WERI-Rb-1 (cell line): ENCODE measurements around the gene LIM2.

ENCODE experiments used
- DNase-seq: peaks from one replicate; pipeline ENCODE4 v3.0.0-alpha.2; 2020
- H3K27ac ChIP-seq: fragments of 250-450 bp; sonication (Bioruptor Pico); 2 replicates; pipeline ENCODE4 v1.5.1; 2020; ENCODE audit warnings: mild to moderate bottlenecking, moderate library complexity
- H3K27me3 ChIP-seq: fragments of 250-450 bp; sonication (Bioruptor Pico); 2 replicates; pipeline ENCODE4 v1.5.1; 2021; ENCODE audit warnings: mild to moderate bottlenecking, low read depth, moderate library complexity; ENCODE audit not compliant: insufficient read depth, severe bottlenecking
- H3K36me3 ChIP-seq: fragments of 250-450 bp; sonication (Bioruptor Pico); 2 replicates; pipeline ENCODE4 v1.5.1; 2020; ENCODE audit warnings: mild to moderate bottlenecking, moderate library complexity
- H3K4me3 ChIP-seq: 2 replicates; pipeline ENCODE4 v1.5.1; 2011; ENCODE audit warnings: low read depth, mild to moderate bottlenecking, control low read depth, low read length
- H3K9me3 ChIP-seq: fragments of 250-450 bp; sonication (Bioruptor Pico); 2 replicates; pipeline ENCODE4 v1.5.1; 2021; ENCODE audit warnings: mild to moderate bottlenecking, moderate library complexity; ENCODE audit not compliant: severe bottlenecking
- CTCF ChIP-seq: IDR thresholded peaks from 2 replicates; pipeline ENCODE4 v1.5.1; 2011; ENCODE audit warnings: low read depth, mild to moderate bottlenecking, control low read depth, inconsistent platforms, low read length

The LIM2 gene

DNA sequence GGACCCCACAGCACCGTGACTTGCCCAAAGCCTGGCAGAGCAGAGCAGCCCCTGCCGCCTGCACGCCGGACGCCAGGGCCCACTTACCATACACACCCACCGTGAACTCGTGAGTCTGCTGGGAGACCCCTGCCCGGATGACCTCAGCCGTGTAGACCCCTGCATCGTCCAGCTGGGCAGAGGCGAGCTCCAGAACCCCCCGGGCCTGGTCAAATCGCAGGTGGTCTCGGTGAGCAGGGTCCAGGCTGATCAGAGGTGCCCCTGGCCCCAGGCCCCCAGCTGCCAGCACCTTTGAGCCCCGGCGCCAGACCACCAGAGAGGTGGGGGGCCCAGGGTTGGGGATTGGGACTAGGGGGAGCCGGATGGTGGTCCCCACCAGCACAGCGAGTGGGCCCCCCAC is 46.7 kb downstream of the LIM2 start:
- no peaks in the 10 kb centered on the region for H3K27me3 ChIP-seq
- H3K4me3 ChIP-seq = no peak overlapping the region; the same call in 1 of the 2 replicates
- H3K36me3 ChIP-seq = peaks cover 8% of the 10 kb centered on the region; the same call in 1 of the 2 replicates
- TF ChIP-seq CTCF = no peak
- H3K9me3 ChIP-seq = no peaks in the 10 kb centered on the region
- no peak for DNase-seq
- no peak overlapping the region; the same call in 1 of the 2 replicates for H3K27ac ChIP-seq

- Histone ChIP-seq H3K9me3 (no peaks in the 10 kb centered on the region), H3K36me3 (peaks cover 3% of the 10 kb centered on the region; the same call in 1 of the 2 replicates), H3K27me3 (no peaks in the 10 kb centered on the region), H3K27ac (peak overlapping the region; percentile 68), H3K4me3 (peak overlapping the region; percentile 49)
- DNase-seq = peak; percentile 99
- TF ChIP-seq CTCF = peak; percentile 26; the same call in 1 of the 2 replicates
Observed at GRCh38 chr19:51339687-51340656, 47.8 kb downstream of the LIM2 start.

DNA sequence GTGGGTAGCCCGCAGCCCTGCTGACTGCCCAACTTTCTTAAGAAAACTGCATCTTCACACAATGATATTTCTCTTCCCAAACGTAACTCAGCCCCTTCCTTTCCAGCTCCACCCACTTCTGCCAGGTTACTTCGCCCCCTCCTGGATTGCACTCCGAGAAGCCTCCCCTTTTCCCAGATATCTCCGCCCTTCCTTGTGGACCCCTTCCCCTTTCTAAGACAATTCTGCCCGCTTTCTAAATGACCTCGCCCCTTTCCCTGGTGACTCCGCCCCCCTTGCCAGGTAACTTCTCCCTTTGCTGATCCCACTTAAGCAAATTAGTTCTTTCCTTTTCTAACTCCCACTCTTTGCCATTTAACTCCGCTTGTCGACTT is 48.5 kb downstream of the LIM2 start:
- Histone ChIP-seq H3K9me3 (no peaks in the 10 kb centered on the region), H3K4me3 (peak overlapping the region; percentile 49), H3K27ac (peak overlapping the region; percentile 50), H3K36me3 (no peaks in the 10 kb centered on the region), H3K27me3 (no peaks in the 10 kb centered on the region)
- no peak for DNase-seq
- TF ChIP-seq CTCF = no peak

GRCh38 chr19:51338563-51339312 is 49.0 kb downstream of the LIM2 start:
- peak overlapping the region; percentile 49 for H3K4me3 ChIP-seq
- no peaks in the 10 kb centered on the region for H3K27me3 ChIP-seq
- DNase-seq = peak; percentile 88
- no peaks in the 10 kb centered on the region for H3K9me3 ChIP-seq
- H3K36me3 ChIP-seq = no peaks in the 10 kb centered on the region
- peak; percentile 72 for TF ChIP-seq CTCF
- H3K27ac ChIP-seq = peak overlapping the region; percentile 50

DNA sequence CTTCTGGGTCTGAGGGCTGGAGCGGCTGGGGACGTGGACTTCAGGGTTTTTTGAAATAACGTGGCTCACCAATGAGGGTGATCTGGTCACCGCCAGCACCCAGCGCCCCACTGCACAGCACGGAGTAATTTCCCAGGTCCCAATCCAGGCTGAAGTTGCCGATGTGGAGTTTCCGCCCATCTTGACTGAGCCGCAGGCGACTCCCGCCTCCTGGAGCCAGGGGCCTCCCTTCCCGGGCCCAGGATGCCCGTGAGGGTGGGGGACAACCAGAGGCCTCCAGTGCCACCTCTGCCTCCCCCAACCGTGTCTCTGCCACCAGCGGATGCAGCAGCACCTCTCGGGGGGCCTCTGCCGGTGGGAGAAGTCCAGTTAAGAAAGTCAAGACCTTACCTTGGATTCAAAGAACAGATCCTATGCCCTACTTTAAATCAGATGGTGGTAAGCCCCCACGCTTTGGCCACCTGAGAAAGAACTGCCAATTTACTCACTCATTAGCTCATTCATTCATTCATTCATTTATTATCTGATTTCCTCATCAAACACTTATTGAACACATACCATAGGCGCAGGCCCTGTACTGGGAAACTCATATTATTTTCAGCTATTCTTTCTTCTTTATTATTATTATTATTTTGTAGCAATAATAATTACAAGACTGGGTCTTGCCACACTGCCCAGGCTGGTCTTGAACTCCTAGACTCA is 49.8 kb downstream of the LIM2 start:
- Histone ChIP-seq H3K27me3 (no peaks in the 10 kb centered on the region), H3K4me3 (no peak overlapping the region), H3K36me3 (no peaks in the 10 kb centered on the region), H3K9me3 (no peaks in the 10 kb centered on the region), H3K27ac (no peak overlapping the region)
- no peak for TF ChIP-seq CTCF
- DNase-seq = no peak
